Skeletal muscle tissue (tissue), 4 donors: ENCODE measurements around the gene DKK3. TPM values are rescaled to one million over a fixed set of nuclear protein-coding genes. Genes with fewer than 3 reads are reported as not detected.

Source experiments
- H3K27ac ChIP-seq: one replicate; pipeline ENCODE4 v1.7.0; 2013; ENCODE audit warnings: mild to moderate bottlenecking, low read depth, low read length, inconsistent platforms
- H3K27me3 ChIP-seq, 3 donors: one replicate each; pipeline ENCODE4 v1.7.0; 2013; ENCODE audit warnings: low read length in 3 of 3; ENCODE audit not compliant: control insufficient read depth in 3 of 3, insufficient read depth in 3 of 3
- H3K36me3 ChIP-seq, 3 donors: one replicate each; pipeline ENCODE4 v1.7.0; 2013; ENCODE audit warnings: low read length in 3 of 3; ENCODE audit not compliant: control insufficient read depth in 3 of 3, insufficient read depth in 3 of 3
- H3K4me1 ChIP-seq, 3 donors: one replicate each; pipeline ENCODE4 v1.7.0; 2013; ENCODE audit warnings: low read length in 3 of 3, mild to moderate bottlenecking in 3 of 3; ENCODE audit not compliant: control insufficient read depth in 3 of 3, insufficient read depth in 3 of 3
- H3K4me3 ChIP-seq, 3 donors: one replicate each; pipeline ENCODE4 v1.7.0; 2013; ENCODE audit warnings: low read length in 3 of 3
- H3K9ac ChIP-seq, 3 donors: one replicate each; pipeline ENCODE4 v1.7.0; 2013; ENCODE audit warnings: low read length in 3 of 3, mild to moderate bottlenecking in 3 of 3, moderate library complexity in 2 of 3, low read depth in 1 of 3
- H3K9me3 ChIP-seq, 3 donors: one replicate each; pipeline ENCODE4 v1.7.0; 2013; ENCODE audit warnings: low read length in 3 of 3; ENCODE audit not compliant: control insufficient read depth in 3 of 3
- total RNA-seq: library from RNA; depleted of rRNA; stranded (reverse); fragments of >200 nt; gene quantifications from one replicate; pipeline ENCODE4 v1.2.3, GENCODE V29; 2014
- donor health status: Osteomylitis.

The DKK3 gene
- total RNA-seq = 56.4 TPM

DNA sequence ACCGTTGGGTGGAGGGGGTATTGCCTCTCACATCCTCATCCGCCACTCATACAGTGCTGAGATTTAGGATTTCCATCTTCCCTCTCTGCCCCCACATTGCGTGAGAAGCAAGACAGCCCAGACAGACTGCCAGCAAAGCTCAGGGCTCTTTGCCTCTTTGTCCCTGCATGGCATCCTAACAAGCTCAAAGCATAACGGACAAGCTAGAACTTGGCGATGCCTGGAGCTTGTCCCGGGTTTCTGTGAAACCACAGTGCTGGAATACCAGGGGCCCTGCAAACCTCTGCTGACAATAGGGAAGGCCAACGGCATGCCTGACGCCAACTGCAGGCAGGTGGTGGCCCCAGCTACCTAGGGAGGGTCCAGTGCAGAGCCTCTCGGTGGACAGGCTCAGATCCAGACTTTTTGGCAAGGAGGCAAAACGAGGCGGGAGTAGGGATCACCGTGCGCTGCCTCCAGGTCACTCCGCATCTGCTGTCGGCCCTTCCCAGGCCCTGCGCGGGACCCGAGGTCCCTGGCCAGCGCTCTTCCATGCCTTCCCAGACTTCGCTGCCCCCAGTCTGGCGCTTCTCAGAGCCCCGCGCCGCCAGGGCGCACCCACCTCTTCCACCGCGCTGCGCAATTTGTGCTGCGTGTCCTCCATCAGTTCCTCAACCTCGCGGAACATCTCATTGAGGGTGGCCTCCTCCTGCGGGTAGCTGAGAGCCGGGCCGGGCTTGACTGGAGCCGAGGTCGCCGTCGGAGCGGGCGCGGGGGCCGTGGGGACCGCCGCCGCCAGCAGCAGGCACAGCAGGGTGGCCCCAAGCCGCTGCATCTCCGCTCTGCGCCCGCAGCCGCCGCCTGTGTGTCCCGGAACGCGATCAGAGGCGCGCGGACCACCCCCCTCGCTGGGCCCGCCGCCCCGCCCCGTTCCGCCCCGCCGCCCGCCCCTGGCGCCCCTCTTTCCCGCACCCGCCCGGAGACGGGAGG is at the start of gene DKK3:
DKK3 (minus strand) TSS at position 858 of the 969 bp plus-strand sequence; CDS start at position 814, 44 bp downstream.
- peaks cover 18 to 44% (median 27%) of the 10 kb centered on the region in 3 donors for H3K27me3 ChIP-seq
- H3K4me3 ChIP-seq = peak within 1 kb of the TSS; percentile 64 to 74 (median 67)
- no peaks in the 10 kb centered on the region for H3K9me3 ChIP-seq
- H3K4me1 ChIP-seq = peaks cover 10 to 16% (median 14%) of the 10 kb centered on the region in 3 donors
- H3K27ac ChIP-seq = no peak within 1 kb of the TSS
- peak within 1 kb of the TSS; percentile 37 to 60 (median 42) for H3K9ac ChIP-seq
- no peaks in the 10 kb centered on the region for H3K36me3 ChIP-seq

DNA sequence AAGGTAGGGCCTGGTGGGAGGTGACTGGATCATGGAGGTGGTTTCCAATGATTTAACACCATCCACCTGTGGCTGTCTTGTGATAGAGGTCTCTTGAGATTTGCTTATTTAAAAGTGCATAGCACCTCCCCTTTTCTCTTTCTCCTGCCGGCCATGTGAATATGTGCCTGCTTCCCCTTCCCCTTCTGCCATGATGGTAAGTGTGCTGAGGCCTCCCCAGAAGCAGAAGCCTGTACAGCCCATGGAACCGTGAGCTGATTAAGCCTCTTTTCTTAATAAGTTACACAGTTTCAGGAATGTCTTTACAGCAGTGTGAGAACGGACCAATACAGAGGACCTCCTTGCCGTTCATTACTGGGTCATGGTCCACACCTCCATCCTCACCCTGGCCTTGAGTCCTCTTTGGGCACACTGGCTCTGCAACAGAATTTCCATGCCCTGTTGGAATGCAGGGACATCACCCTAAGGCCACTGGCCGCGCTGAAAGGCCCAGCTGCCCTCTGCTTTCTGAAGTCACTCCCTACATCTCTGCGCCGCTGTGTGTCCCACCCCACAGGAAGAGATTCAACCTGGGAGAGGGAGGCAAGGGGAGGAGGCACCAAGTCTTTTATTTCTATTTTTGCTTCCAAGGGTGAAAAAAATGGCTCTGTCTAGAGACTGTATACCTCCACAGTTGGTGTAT is 49.0 kb upstream of the DKK3 start:
- H3K9ac ChIP-seq = no peak overlapping the region
- H3K27ac ChIP-seq = no peak overlapping the region
- no peaks in the 10 kb centered on the region for H3K36me3 ChIP-seq
- H3K4me1 ChIP-seq = peaks cover 0 to 7% (median 6%) of the 10 kb centered on the region in 3 donors
- peaks cover 0 to 4% (median 0%) of the 10 kb centered on the region in 3 donors for H3K27me3 ChIP-seq
- H3K4me3 ChIP-seq = no peak overlapping the region
- no peaks in the 10 kb centered on the region for H3K9me3 ChIP-seq

DNA sequence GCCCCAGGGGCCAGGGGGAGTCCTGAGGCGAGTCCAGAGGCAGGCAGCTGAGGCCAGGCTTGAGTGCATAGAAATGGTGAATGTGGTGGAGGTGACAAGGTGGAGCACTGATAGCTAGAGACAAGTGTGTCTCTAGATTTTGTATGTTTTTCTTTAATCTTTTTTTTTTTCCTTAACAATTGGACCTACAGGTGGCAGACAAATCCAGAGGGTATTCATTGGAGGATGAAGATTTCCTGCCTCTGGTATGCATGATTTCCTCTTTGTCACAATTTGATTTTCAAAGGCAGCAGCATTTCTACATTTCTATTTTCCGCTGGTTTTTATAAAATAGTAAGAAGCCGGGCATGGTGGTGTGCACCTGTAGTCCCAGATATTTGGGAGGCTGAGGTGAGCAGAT is 47.7 kb upstream of the DKK3 start:
- H3K27ac ChIP-seq = no peak overlapping the region
- no peak overlapping the region for H3K4me3 ChIP-seq
- H3K27me3 ChIP-seq = no peaks in the 10 kb centered on the region
- no peaks in the 10 kb centered on the region for H3K9me3 ChIP-seq
- H3K9ac ChIP-seq = no peak overlapping the region
- no peaks in the 10 kb centered on the region for H3K36me3 ChIP-seq
- peaks cover under 1 to 7% (median 6%) of the 10 kb centered on the region in 3 donors for H3K4me1 ChIP-seq

- Histone ChIP-seq H3K36me3 (no peaks in the 10 kb centered on the region), H3K27ac (no peak overlapping the region), H3K9ac (no peak overlapping the region)
These were observed 45.4 kb upstream of the DKK3 start for GRCh38 chr11:12053606-12054361.

GRCh38 chr11:12052676-12053605 is 44.5 kb upstream of the DKK3 start:
- H3K9ac ChIP-seq = no peak overlapping the region
- H3K9me3 ChIP-seq = no peaks in the 10 kb centered on the region
- H3K4me3 ChIP-seq = no peak overlapping the region
- H3K36me3 ChIP-seq = no peaks in the 10 kb centered on the region
- no peaks in the 10 kb centered on the region for H3K27me3 ChIP-seq
- H3K4me1 ChIP-seq = peaks cover 7 to 12% (median 10%) of the 10 kb centered on the region in 3 donors
- H3K27ac ChIP-seq = no peak overlapping the region

More at GRCh38 chr11:12053606-12054361, 45.4 kb upstream of the DKK3 start:
- H3K4me3 ChIP-seq = no peak overlapping the region
- peaks cover 7 to 12% (median 10%) of the 10 kb centered on the region in 3 donors for H3K4me1 ChIP-seq
- H3K27me3 ChIP-seq = no peaks in the 10 kb centered on the region
- H3K9me3 ChIP-seq = no peaks in the 10 kb centered on the region

GRCh38 chr11:12051287-12051662 is 42.8 kb upstream of the DKK3 start:
- Histone ChIP-seq H3K27ac (no peak overlapping the region), H3K4me3 (no peak overlapping the region), H3K4me1 (peaks cover 14 to 22% (median 20%) of the 10 kb centered on the region in 3 donors), H3K36me3 (no peaks in the 10 kb centered on the region), H3K9me3 (no peaks in the 10 kb centered on the region), H3K9ac (no peak overlapping the region), H3K27me3 (no peaks in the 10 kb centered on the region)

DNA sequence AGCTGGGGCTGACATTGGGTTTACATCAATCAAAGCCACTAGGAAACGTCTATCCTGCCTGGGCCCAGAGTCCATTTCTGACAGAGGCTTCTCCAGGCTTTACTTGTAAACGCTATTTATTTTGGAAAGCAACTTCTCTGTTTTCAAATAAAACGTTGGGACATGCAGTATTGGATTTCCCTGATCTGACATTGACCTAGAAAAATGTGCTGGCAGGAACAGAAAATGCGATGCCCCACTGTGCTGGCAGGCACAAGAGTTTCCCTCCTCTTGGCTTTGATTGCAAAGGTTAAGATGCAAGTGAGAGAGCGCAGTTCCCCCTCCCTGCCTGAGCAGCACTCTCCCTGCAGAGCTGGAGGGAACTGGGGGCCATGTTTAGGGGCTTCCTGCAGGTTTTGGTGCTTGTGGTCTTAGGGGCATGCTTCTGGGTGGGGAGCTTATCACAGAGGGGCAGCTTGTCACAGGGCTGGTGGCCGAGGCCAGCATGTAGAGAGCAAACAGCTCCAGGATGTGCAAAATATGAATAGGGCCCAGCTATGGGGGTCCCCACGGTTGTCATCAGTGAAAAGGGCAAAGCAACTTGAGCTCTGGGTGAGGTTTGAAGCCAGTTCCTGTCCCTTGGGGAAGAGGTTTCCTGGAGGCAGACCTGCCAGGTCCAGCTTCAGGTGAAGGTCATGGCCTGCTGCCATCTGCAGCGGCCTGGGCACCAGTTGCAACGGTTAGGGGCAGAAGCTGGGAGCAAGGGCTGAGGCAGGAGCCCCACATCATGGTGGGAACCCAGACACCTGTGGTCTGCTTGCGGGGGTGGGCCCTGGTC is 42.3 kb upstream of the DKK3 start:
- no peaks in the 10 kb centered on the region for H3K36me3 ChIP-seq
- no peak overlapping the region for H3K27ac ChIP-seq
- H3K4me3 ChIP-seq = no peak overlapping the region
- H3K9ac ChIP-seq = peak overlapping the region in 1 of 3 donors; percentile 45
- H3K27me3 ChIP-seq = no peaks in the 10 kb centered on the region
- H3K4me1 ChIP-seq = peaks cover 14 to 22% (median 20%) of the 10 kb centered on the region in 3 donors
- no peaks in the 10 kb centered on the region for H3K9me3 ChIP-seq

DNA sequence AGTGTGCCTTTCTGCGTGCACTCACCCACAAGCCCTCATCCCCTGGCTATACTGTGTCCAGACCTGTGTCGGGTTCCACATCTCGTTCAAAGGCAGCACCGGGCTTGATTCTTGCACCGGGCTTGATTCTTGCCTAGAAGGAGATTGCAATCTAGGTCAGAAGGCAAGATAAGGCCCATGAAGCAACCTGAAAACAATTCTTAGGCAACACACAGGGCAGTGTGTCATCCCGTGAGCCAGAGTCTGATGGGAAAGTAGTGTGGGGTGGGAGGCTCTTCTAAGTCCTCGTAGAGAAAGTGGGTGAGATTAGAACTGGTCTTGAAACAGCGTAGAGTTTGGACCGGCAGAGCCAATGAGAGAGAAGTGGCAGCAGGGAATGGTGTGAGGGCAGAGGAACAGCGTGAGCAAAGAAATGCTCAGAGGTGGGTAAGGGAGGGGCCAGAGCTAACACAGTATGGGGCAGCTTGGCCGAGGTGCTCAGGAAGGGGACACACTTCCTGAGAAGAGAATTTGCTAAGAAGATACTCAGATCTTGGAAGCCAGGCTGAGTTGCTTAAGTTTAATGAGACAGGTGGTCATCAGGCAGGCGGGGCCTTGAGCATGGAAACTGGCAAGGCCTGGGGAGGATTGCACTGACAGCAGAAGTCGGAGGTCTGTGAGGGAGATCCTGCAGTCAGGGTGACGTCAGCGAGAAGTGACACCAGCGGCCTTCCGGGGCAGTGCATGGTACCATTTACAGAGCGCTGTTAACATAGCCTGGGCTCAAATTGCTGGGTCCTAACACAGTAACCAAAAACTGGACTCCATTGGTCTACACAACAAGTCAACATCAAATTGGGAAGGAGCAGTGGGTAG is 40.7 kb upstream of the DKK3 start:
- Histone ChIP-seq H3K4me1 (peaks cover 15 to 30% (median 25%) of the 10 kb centered on the region in 3 donors), H3K36me3 (no peaks in the 10 kb centered on the region), H3K4me3 (no peak overlapping the region), H3K27ac (no peak overlapping the region), H3K9me3 (no peaks in the 10 kb centered on the region), H3K9ac (no peak overlapping the region), H3K27me3 (no peaks in the 10 kb centered on the region)
